Activated T-cell treated with anti-CD3 and anti-CD28 coated beads, Interleukin-2, amount 50 U/mL, for 24 hours (primary cell): ENCODE results near the gene ITGAV.
A peak's percentile ranks its signal among the peaks of the same experiment; 100 is the strongest.

ENCODE experiments used
- DNase-seq: peaks from one replicate; pipeline ENCODE4 v3.0.0-alpha.2; 2020
- H3K27ac Mint-ChIP-seq: 2 replicates; pipeline ENCODE4 v1.8.0; 2020; ENCODE audit warnings: mild to moderate bottlenecking, mixed read lengths
- H3K27me3 Mint-ChIP-seq: 2 replicates; pipeline ENCODE4 v1.8.0; 2020; ENCODE audit warnings: mixed read lengths
- H3K36me3 Mint-ChIP-seq: 2 replicates; pipeline ENCODE4 v1.8.0; 2020; ENCODE audit warnings: low read depth, mixed read lengths
- H3K4me1 Mint-ChIP-seq: 2 replicates; pipeline ENCODE4 v1.8.0; 2020; ENCODE audit warnings: low read depth, mixed read lengths
- H3K4me3 Mint-ChIP-seq: 2 replicates; pipeline ENCODE4 v1.8.0; 2020; ENCODE audit warnings: mild to moderate bottlenecking, moderate library complexity, mixed read lengths
- H3K9me3 Mint-ChIP-seq: 2 replicates; pipeline ENCODE4 v1.8.0; 2020; ENCODE audit warnings: mixed read lengths

The ITGAV gene

GRCh38 chr2:186589612-186590349 is at the start of gene ITGAV:
Gene ITGAV (plus strand): TSS chr2:186590056. CDS start chr2:186590339, 283 bp downstream.
- Mint-ChIP-seq H3K27me3 (no peaks in the 10 kb centered on the region), H3K36me3 (no peaks in the 10 kb centered on the region), H3K27ac (peak within 1 kb of the TSS; percentile 89), H3K4me1 (peaks cover 34% of the 10 kb centered on the region), H3K4me3 (peak within 1 kb of the TSS; percentile 76), H3K9me3 (no peaks in the 10 kb centered on the region)
- peak; percentile 89 for DNase-seq

GRCh38 chr2:186540941-186541340 is 48.9 kb upstream of the ITGAV start:
- no peak for DNase-seq
- Mint-ChIP-seq H3K9me3 (no peaks in the 10 kb centered on the region), H3K36me3 (no peaks in the 10 kb centered on the region), H3K4me3 (no peak overlapping the region), H3K27me3 (peaks cover 20% of the 10 kb centered on the region), H3K27ac (no peak overlapping the region), H3K4me1 (no peaks in the 10 kb centered on the region)

DNA sequence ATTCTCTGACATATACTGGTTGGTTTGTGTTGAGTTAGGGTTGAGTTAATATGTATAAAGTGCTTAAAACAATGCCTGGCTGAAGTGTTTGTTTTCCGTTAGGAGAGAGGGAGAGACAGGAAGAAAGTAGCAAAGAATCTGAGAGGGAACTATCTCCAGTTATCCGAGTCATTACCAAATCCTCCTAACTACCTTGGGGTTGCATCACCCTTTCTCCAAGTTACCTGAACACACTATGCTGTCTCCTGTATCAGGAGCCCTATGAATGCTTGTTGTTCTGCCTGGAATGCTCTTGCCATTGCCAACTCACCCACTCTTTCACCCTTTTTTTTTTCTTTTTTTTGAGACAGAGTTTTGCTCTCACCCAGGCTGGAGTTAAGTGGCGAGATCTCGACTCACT is 47.9 kb upstream of the ITGAV start:
- H3K27ac Mint-ChIP-seq: no peak overlapping the region
- no peaks in the 10 kb centered on the region for H3K9me3 Mint-ChIP-seq
- no peak overlapping the region for H3K4me3 Mint-ChIP-seq
- peaks cover 20% of the 10 kb centered on the region for H3K27me3 Mint-ChIP-seq
- no peaks in the 10 kb centered on the region for H3K4me1 Mint-ChIP-seq
- no peak for DNase-seq
- H3K36me3 Mint-ChIP-seq: no peaks in the 10 kb centered on the region

- Mint-ChIP-seq H3K4me1 (no peaks in the 10 kb centered on the region), H3K4me3 (no peak overlapping the region), H3K36me3 (no peaks in the 10 kb centered on the region), H3K27ac (no peak overlapping the region), H3K9me3 (no peaks in the 10 kb centered on the region), H3K27me3 (peaks cover 17% of the 10 kb centered on the region)
- DNase-seq: no peak
Observed at GRCh38 chr2:186543561-186544131, 46.2 kb upstream of the ITGAV start.

GRCh38 chr2:186544255-186544675 is 45.6 kb upstream of the ITGAV start:
- H3K9me3 Mint-ChIP-seq: no peaks in the 10 kb centered on the region
- no peak overlapping the region for H3K27ac Mint-ChIP-seq
- no peak for DNase-seq
- H3K4me1 Mint-ChIP-seq: no peaks in the 10 kb centered on the region
- peaks cover 17% of the 10 kb centered on the region for H3K27me3 Mint-ChIP-seq
- H3K4me3 Mint-ChIP-seq: no peak overlapping the region
- H3K36me3 Mint-ChIP-seq: no peaks in the 10 kb centered on the region

DNA sequence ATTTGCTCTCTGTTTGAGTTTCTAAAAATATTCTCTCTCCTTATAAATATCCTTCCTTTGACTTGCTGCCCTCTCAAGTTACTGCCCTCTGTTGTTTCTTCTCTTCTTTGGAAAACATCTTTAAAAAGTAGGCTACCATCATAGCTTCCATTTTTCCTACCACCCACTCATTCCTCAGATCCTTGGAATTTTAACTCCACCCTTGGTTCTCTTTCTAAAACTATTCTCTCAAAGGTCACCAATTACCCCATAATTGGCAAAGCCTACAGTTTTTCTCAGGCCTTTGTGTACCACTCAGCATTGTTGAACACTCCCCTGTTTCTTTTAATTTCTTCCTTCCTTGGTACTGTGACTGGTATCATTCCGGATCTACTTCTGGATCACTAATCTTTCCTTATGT is 43.0 kb upstream of the ITGAV start:
- no peaks in the 10 kb centered on the region for H3K4me1 Mint-ChIP-seq
- H3K27ac Mint-ChIP-seq: no peak overlapping the region
- no peak for DNase-seq
- no peak overlapping the region for H3K4me3 Mint-ChIP-seq
- H3K27me3 Mint-ChIP-seq: peaks cover 9% of the 10 kb centered on the region
- no peaks in the 10 kb centered on the region for H3K9me3 Mint-ChIP-seq
- no peaks in the 10 kb centered on the region for H3K36me3 Mint-ChIP-seq

- Mint-ChIP-seq H3K27ac (no peak overlapping the region), H3K4me1 (peaks cover 3% of the 10 kb centered on the region), H3K27me3 (peaks cover 6% of the 10 kb centered on the region), H3K36me3 (no peaks in the 10 kb centered on the region), H3K9me3 (no peaks in the 10 kb centered on the region), H3K4me3 (no peak overlapping the region)
- DNase-seq: no peak
Observed at GRCh38 chr2:186551323-186552050, 38.4 kb upstream of the ITGAV start.

- no peaks in the 10 kb centered on the region for H3K36me3 Mint-ChIP-seq
- H3K27me3 Mint-ChIP-seq: peaks cover 6% of the 10 kb centered on the region
- no peak overlapping the region for H3K4me3 Mint-ChIP-seq
- peaks cover 3% of the 10 kb centered on the region for H3K4me1 Mint-ChIP-seq
- no peaks in the 10 kb centered on the region for H3K9me3 Mint-ChIP-seq
- no peak for DNase-seq
- H3K27ac Mint-ChIP-seq: no peak overlapping the region
Observed at GRCh38 chr2:186554429-186554828, 35.4 kb upstream of the ITGAV start.

DNA sequence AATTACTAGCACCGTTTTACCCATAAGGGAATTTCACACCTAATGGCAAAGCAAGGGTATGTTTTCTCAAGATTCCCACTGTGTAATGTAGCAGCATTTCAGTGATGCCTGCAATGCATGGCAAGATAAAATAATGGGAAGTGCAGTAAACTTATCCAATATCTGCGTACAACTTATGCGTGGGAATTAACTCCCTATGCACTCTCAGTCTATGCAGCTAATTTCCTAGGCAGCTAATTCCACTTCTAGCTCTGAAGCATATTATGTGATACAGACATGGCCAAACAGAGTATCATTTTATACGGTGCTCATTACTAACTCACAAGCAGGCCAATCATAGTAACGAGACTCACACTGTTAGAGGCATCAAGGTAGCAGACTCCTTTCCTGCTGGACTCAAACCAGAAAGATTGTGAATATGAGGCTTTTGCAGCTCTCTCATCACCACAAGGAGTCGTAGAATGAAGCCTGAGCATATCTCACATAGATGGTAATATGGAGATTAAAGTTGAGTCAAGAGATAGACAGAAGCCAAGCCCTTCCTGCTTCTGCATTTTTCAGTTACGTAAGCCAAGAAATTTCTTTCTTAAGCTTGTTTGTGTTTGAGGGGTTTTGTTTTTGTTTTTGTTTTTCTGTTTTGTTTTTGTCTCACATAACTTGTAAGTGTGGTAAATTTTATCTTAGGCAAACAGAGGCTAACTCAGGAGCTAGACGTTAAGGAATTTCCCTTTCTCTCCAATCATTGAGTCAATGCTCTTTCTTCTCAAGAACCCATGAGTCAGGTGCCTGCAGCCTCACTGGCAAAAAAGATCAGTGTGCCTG is 34.8 kb upstream of the ITGAV start:
- Mint-ChIP-seq H3K9me3 (no peaks in the 10 kb centered on the region), H3K27me3 (peaks cover 6% of the 10 kb centered on the region), H3K27ac (no peak overlapping the region), H3K4me1 (peaks cover 3% of the 10 kb centered on the region), H3K4me3 (no peak overlapping the region), H3K36me3 (no peaks in the 10 kb centered on the region)
- DNase-seq: no peak

DNA sequence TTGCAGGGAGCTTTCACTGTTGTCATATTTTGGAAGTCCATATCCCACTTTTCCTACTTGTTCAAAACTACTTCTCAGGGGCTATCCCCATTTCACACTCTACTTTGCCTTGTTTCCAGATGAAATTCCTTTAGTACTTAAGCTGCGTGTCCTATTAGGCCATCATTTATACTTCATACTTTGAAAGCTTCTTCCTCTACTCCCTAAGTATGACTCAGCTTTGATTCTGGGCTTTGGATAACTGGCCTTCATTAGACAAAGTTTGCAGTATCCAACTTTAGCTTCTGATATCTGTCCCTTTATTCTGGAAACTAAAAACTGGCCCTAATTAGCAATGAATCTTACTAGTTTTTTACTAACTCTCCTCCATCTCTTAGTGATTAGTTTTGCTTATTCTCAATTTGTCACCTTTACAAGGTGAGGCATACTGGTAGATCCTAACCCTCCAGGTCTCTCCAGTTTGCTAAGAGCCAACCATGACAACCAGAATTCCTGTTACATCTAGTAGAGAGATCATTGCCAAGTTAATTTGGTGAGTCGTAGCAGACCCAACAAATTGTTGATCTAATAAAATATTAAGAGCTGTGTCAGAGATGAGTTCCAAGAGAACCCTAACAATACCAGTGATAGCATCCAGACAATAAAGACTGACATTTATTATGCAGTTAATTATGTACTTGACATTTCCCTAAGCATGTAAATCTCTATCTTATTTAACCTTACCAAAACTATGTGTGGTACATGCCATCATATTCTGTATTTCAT is 31.2 kb upstream of the ITGAV start:
- Mint-ChIP-seq H3K4me3 (no peak overlapping the region), H3K36me3 (no peaks in the 10 kb centered on the region), H3K27me3 (peaks cover 10% of the 10 kb centered on the region), H3K4me1 (peaks cover 3% of the 10 kb centered on the region), H3K27ac (no peak overlapping the region), H3K9me3 (no peaks in the 10 kb centered on the region)
- DNase-seq: no peak

DNA sequence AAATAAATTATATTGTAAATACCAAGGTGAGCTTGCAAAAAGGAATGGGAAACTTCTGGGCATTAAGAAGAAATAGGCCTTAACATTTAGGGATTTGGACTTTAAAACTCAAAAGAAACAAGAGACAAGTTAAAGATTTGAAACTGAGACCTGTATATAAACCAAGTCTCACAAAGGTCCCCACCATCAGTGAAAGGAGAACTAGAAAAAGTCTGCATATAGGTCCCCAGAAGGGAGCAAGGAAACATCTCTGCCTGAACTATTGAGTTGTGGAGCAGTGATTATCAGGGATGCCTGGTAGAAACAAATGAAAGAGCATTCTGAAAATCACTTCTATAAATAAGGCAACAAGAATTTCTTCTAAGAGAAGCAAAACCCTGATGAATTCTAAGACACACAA is 30.5 kb upstream of the ITGAV start:
- H3K4me1 Mint-ChIP-seq: peaks cover 3% of the 10 kb centered on the region
- no peaks in the 10 kb centered on the region for H3K9me3 Mint-ChIP-seq
- H3K27me3 Mint-ChIP-seq: peaks cover 10% of the 10 kb centered on the region
- DNase-seq: no peak
- H3K27ac Mint-ChIP-seq: no peak overlapping the region
- no peaks in the 10 kb centered on the region for H3K36me3 Mint-ChIP-seq
- no peak overlapping the region for H3K4me3 Mint-ChIP-seq

DNA sequence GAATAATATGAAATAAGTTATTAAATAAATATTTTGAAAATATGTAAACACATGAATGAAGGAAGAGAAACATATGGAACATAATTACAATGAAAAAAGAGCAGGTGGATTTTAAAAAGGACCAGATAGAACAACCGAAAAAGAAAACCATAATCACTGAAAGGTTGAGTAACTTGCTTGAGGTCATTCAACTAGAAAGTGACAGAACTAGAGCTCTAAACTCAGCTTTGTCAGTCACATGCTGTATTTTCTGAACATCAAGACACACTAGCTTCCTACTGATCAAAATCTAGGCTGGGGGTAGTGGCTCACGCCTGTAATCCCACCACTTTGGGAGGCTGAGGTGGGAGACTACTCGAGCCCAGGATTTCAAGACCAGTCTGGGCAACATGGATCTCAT is 30.0 kb upstream of the ITGAV start:
- no peaks in the 10 kb centered on the region for H3K36me3 Mint-ChIP-seq
- peaks cover 10% of the 10 kb centered on the region for H3K27me3 Mint-ChIP-seq
- H3K27ac Mint-ChIP-seq: no peak overlapping the region
- H3K4me1 Mint-ChIP-seq: no peaks in the 10 kb centered on the region
- H3K4me3 Mint-ChIP-seq: no peak overlapping the region
- no peaks in the 10 kb centered on the region for H3K9me3 Mint-ChIP-seq
- no peak for DNase-seq

DNA sequence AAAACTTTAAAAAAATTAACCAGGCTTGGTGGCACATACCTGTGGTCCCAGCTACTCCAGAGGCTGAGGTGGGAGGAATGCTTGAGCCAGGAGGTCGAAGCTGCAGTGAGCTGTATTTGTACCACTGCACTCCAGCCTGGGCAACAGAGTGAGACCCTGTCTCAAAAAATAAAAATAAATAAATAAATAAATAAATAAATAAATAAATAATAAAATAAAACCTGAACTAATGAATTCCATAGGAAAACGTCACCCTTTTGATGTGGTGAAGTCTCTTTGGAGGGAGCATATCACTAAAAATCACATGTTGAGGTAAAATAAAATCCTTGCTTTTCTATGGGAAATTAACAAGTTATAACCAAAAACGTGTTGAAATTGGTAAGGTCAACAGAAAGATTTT is 29.6 kb upstream of the ITGAV start:
- Mint-ChIP-seq H3K4me3 (no peak overlapping the region), H3K9me3 (no peaks in the 10 kb centered on the region), H3K27ac (no peak overlapping the region), H3K4me1 (no peaks in the 10 kb centered on the region), H3K27me3 (peaks cover 11% of the 10 kb centered on the region), H3K36me3 (no peaks in the 10 kb centered on the region)
- no peak for DNase-seq
